Activated CD8-positive, alpha-beta T cell treated with anti-CD3 and anti-CD28 coated beads, Interleukin-2, amount 10 ng/mL, durations not matched to agents 7 days and 5 days (primary cell): Measurements from ENCODE around the gene HBB. TPM values are rescaled to one million over a fixed set of nuclear protein-coding genes. Genes with fewer than 3 reads are reported as not detected.

Experiments
- ATAC-seq: fragments of 150-1000 bp; cut with Tn5 transposase; one replicate; pipeline ENCODE4 v1.10.0; 2021; ENCODE audit warnings: moderate library complexity
- CTCF ChIA-PET: fragments of 350-600 bp; sonication (Branson Sonifier 250); formaldehyde crosslinking; loops from one replicate; lab custom pipeline; 2021; ENCODE audit warnings: antibody characterized with exemption; lab: Charles Lee
- POLR2A ChIA-PET: fragments of 350-600 bp; sonication (Branson Sonifier 250); formaldehyde crosslinking; loops from one replicate; lab custom pipeline; 2021; ENCODE audit warnings: antibody characterized with exemption; lab: Charles Lee
- DNase-seq: peaks from one replicate; pipeline ENCODE4 v3.0.0-alpha.2; 2020
- H3K27ac Mint-ChIP-seq: one replicate; pipeline ENCODE4 v1.8.0; 2021; ENCODE audit warnings: mild to moderate bottlenecking, mixed read lengths
- H3K27me3 Mint-ChIP-seq: one replicate; pipeline ENCODE4 v1.8.0; 2021; ENCODE audit warnings: low read depth, mixed read lengths
- H3K36me3 Mint-ChIP-seq: one replicate; pipeline ENCODE4 v1.8.0; 2021; ENCODE audit warnings: low read depth, mixed read lengths
- H3K4me1 Mint-ChIP-seq: one replicate; pipeline ENCODE4 v1.8.0; 2021; ENCODE audit warnings: low read depth, mixed read lengths
- H3K4me3 Mint-ChIP-seq: one replicate; pipeline ENCODE4 v1.8.0; 2021; ENCODE audit warnings: mild to moderate bottlenecking, mixed read lengths
- H3K9me3 Mint-ChIP-seq: one replicate; pipeline ENCODE4 v1.8.0; 2022; ENCODE audit warnings: mixed read lengths; ENCODE audit not compliant: insufficient read depth
- total RNA-seq, 2 experiments: library from RNA; stranded (reverse); gene quantifications; one replicate each; pipeline ENCODE4 v1.2.3, GENCODE V29; 2021

The HBB gene
- total RNA-seq, 2 experiments from 2014 or later = not detected

DNA sequence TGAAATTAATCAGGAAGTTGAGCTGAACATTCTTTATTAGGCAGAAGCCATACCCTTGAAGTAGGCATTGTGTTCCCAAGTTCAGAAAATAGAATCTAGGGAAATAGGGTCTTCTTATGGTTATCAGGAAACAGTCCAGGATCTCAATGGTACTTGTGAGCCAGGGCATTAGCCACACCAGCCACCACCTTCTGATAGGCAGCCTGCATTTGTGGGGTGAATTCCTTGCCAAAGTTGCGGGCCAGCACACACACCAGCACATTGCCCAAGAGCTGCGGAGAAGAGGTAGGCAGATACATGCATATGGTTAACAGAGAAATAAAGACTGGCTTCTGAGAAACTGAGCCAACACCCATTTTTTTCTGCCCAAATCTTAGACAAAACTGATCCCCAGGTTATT, 6.0 kb upstream of the HBB start:
- no peak for ATAC-seq
- H3K27ac Mint-ChIP-seq = no peak overlapping the region
- POLR2A ChIA-PET = no interaction called here

GRCh38 chr11:5232176-5232575, 5.3 kb upstream of the HBB start:
- Mint-ChIP-seq H3K9me3 (no peaks in the 10 kb centered on the region), H3K27ac (no peak overlapping the region), H3K4me1 (peaks cover 8% of the 10 kb centered on the region), H3K4me3 (no peak overlapping the region), H3K27me3 (peaks cover 8% of the 10 kb centered on the region), H3K36me3 (no peaks in the 10 kb centered on the region)
- DNase-seq (no peak), ATAC-seq (no peak)
- ChIA-PET CTCF (no interaction called here), POLR2A (no interaction called here)

More for the DNA sequence above, 6.0 kb upstream of the HBB start:
- Mint-ChIP-seq H3K4me3 (no peak overlapping the region), H3K9me3 (no peaks in the 10 kb centered on the region), H3K36me3 (no peaks in the 10 kb centered on the region), H3K27me3 (peaks cover 10% of the 10 kb centered on the region), H3K4me1 (peaks cover 8% of the 10 kb centered on the region)
- DNase-seq = no peak
- CTCF ChIA-PET = no interaction called here

- Mint-ChIP-seq H3K4me3 (no peak overlapping the region), H3K9me3 (no peaks in the 10 kb centered on the region), H3K27me3 (peaks cover 3% of the 10 kb centered on the region), H3K36me3 (no peaks in the 10 kb centered on the region), H3K27ac (no peak overlapping the region), H3K4me1 (peaks cover 8% of the 10 kb centered on the region)
- no peak for DNase-seq
- POLR2A ChIA-PET = no interaction called here
- no peak for ATAC-seq
- CTCF ChIA-PET = no interaction called here
Measured at GRCh38 chr11:5231111-5231510, 4.2 kb upstream of the HBB start.

GRCh38 chr11:5230266-5230665, 3.4 kb upstream of the HBB start:
- no peak for ATAC-seq
- Mint-ChIP-seq H3K4me1 (peaks cover 8% of the 10 kb centered on the region), H3K4me3 (no peak overlapping the region), H3K27me3 (peaks cover 2% of the 10 kb centered on the region), H3K36me3 (no peaks in the 10 kb centered on the region), H3K27ac (no peak overlapping the region), H3K9me3 (no peaks in the 10 kb centered on the region)
- ChIA-PET CTCF (no interaction called here), POLR2A (no interaction called here)
- no peak for DNase-seq

GRCh38 chr11:5229796-5230195, 2.9 kb upstream of the HBB start:
- no peak overlapping the region for H3K27ac Mint-ChIP-seq
- no peaks in the 10 kb centered on the region for H3K27me3 Mint-ChIP-seq
- H3K36me3 Mint-ChIP-seq = no peaks in the 10 kb centered on the region
- no peak for ATAC-seq
- H3K4me3 Mint-ChIP-seq = no peak overlapping the region
- ChIA-PET POLR2A (no interaction called here), CTCF (no interaction called here)
- H3K9me3 Mint-ChIP-seq = no peaks in the 10 kb centered on the region
- peaks cover 8% of the 10 kb centered on the region for H3K4me1 Mint-ChIP-seq
- DNase-seq = no peak

GRCh38 chr11:5229356-5229755, 2.5 kb upstream of the HBB start:
- ATAC-seq = no peak
- no peaks in the 10 kb centered on the region for H3K9me3 Mint-ChIP-seq
- no peak overlapping the region for H3K27ac Mint-ChIP-seq
- ChIA-PET POLR2A (no interaction called here), CTCF (no interaction called here)
- no peak overlapping the region for H3K4me3 Mint-ChIP-seq
- H3K36me3 Mint-ChIP-seq = no peaks in the 10 kb centered on the region
- H3K4me1 Mint-ChIP-seq = peaks cover 5% of the 10 kb centered on the region
- H3K27me3 Mint-ChIP-seq = no peaks in the 10 kb centered on the region
- DNase-seq = no peak

DNA sequence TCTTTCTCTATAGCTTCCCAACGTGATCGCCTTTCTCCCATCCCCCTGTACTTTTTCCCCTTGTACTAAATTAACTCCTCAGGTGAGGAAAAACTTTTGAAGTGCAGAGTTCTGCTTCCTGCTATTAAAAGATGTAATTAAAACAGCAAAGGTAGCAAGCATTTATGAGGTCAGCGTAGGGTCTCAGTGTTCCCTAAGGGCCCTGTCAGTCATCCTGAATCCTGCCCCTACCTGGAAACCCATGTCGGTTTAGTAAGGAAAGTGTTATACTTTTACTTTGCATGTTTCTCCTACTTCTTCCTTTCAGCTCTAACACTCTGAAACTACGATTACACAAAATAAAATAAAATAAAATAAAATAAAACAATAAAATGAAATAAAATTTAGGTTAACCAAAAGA, 1.3 kb upstream of the HBB start:
- no peaks in the 10 kb centered on the region for H3K9me3 Mint-ChIP-seq
- no peaks in the 10 kb centered on the region for H3K36me3 Mint-ChIP-seq
- CTCF ChIA-PET = no interaction called here

DNA sequence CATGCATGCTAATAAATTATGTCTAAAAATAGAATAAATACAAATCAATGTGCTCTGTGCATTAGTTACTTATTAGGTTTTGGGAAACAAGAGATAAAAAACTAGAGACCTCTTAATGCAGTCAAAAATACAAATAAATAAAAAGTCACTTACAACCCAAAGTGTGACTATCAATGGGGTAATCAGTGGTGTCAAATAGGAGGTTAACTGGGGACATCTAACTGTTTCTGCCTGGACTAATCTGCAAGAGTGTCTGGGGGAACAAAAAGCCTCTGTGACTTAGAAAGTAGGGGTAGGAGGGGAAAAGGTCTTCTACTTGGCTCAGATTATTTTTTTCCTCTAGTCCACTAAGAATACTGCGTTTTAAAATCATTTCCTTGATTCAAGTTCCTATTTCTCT, 810 bp upstream of the HBB start:
- H3K4me3 Mint-ChIP-seq = no peak overlapping the region
- H3K4me1 Mint-ChIP-seq = no peaks in the 10 kb centered on the region
- no peaks in the 10 kb centered on the region for H3K9me3 Mint-ChIP-seq
- no peaks in the 10 kb centered on the region for H3K27me3 Mint-ChIP-seq
- ChIA-PET CTCF (no interaction called here), POLR2A (no interaction called here)
- no peak for ATAC-seq
- no peak overlapping the region for H3K27ac Mint-ChIP-seq
- no peak for DNase-seq
- no peaks in the 10 kb centered on the region for H3K36me3 Mint-ChIP-seq

More for the DNA sequence above, 1.3 kb upstream of the HBB start:
- Mint-ChIP-seq H3K27ac (no peak overlapping the region), H3K27me3 (no peaks in the 10 kb centered on the region), H3K4me3 (no peak overlapping the region), H3K4me1 (no peaks in the 10 kb centered on the region)
- no peak for ATAC-seq
- no peak for DNase-seq
- POLR2A ChIA-PET = no interaction called here

GRCh38 chr11:5225480-5225871, 1.4 kb downstream of the HBB start:
- H3K27ac Mint-ChIP-seq = no peak overlapping the region
- POLR2A ChIA-PET = no interaction called here
- no peaks in the 10 kb centered on the region for H3K4me1 Mint-ChIP-seq

DNA sequence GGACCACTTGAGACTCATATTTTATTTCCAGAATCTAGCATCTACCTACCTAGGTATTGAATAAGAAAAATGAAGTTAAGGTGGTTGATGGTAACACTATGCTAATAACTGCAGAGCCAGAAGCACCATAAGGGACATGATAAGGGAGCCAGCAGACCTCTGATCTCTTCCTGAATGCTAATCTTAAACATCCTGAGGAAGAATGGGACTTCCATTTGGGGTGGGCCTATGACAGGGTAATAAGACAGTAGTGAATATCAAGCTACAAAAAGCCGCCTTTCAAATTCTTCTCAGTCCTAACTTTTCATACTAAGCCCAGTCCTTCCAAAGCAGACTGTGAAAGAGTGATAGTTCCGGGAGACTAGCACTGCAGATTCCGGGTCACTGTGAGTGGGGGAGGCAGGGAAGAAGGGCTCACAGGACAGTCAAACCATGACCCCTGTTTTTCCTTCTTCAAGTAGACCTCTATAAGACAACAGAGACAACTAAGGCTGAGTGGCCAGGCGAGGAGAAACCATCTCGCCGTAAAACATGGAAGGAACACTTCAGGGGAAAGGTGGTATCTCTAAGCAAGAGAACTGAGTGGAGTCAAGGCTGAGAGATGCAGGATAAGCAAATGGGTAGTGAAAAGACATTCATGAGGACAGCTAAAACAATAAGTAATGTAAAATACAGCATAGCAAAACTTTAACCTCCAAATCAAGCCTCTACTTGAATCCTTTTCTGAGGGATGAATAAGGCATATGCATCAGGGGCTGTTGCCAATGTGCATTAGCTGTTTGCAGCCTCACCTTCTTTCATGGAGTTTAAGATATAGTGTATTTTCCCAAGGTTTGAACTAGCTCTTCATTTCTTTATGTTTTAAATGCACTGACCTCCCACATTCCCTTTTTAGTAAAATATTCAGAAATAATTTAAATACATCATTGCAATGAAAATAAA, 2.1 kb downstream of the HBB start:
- Mint-ChIP-seq H3K9me3 (no peaks in the 10 kb centered on the region), H3K27me3 (no peaks in the 10 kb centered on the region), H3K4me1 (no peaks in the 10 kb centered on the region), H3K36me3 (no peaks in the 10 kb centered on the region), H3K4me3 (no peak overlapping the region), H3K27ac (no peak overlapping the region)
- POLR2A ChIA-PET = no interaction called here
- DNase-seq (no peak), ATAC-seq (no peak)
- CTCF ChIA-PET = no interaction called here

More at GRCh38 chr11:5225480-5225871, 1.4 kb downstream of the HBB start:
- H3K27me3 Mint-ChIP-seq = no peaks in the 10 kb centered on the region
- no peak for DNase-seq
- no peak for ATAC-seq
- no peaks in the 10 kb centered on the region for H3K36me3 Mint-ChIP-seq
- no peaks in the 10 kb centered on the region for H3K9me3 Mint-ChIP-seq
- CTCF ChIA-PET = no interaction called here
- H3K4me3 Mint-ChIP-seq = no peak overlapping the region

- POLR2A ChIA-PET = no interaction called here
- Mint-ChIP-seq H3K9me3 (no peaks in the 10 kb centered on the region), H3K36me3 (no peaks in the 10 kb centered on the region), H3K27me3 (no peaks in the 10 kb centered on the region), H3K27ac (no peak overlapping the region), H3K4me1 (no peaks in the 10 kb centered on the region), H3K4me3 (no peak overlapping the region)
- DNase-seq (no peak), ATAC-seq (no peak)
- CTCF ChIA-PET = no interaction called here
Measured at GRCh38 chr11:5223686-5224085, 3.2 kb downstream of the HBB start.

- no peaks in the 10 kb centered on the region for H3K27me3 Mint-ChIP-seq
- CTCF ChIA-PET = no interaction called here
- no peaks in the 10 kb centered on the region for H3K36me3 Mint-ChIP-seq
- H3K4me1 Mint-ChIP-seq = no peaks in the 10 kb centered on the region
- ATAC-seq (no peak), DNase-seq (no peak)
- H3K9me3 Mint-ChIP-seq = no peaks in the 10 kb centered on the region
- POLR2A ChIA-PET = no interaction called here
- H3K27ac Mint-ChIP-seq = no peak overlapping the region
- no peak overlapping the region for H3K4me3 Mint-ChIP-seq
Measured at GRCh38 chr11:5223146-5223545, 3.7 kb downstream of the HBB start.
